GM12873 (cell line): Measurements from ENCODE around the gene AGAP1.

Experiments used
- CTCF ChIP-seq: IDR thresholded peaks from 2 replicates; pipeline ENCODE4 v1.5.1; 2012; ENCODE audit warnings: low read depth, mild to moderate bottlenecking, moderate library complexity, low read length, control low read depth; ENCODE audit not compliant: insufficient read depth; ENCODE audit errors: missing control alignments

The AGAP1 gene

DNA sequence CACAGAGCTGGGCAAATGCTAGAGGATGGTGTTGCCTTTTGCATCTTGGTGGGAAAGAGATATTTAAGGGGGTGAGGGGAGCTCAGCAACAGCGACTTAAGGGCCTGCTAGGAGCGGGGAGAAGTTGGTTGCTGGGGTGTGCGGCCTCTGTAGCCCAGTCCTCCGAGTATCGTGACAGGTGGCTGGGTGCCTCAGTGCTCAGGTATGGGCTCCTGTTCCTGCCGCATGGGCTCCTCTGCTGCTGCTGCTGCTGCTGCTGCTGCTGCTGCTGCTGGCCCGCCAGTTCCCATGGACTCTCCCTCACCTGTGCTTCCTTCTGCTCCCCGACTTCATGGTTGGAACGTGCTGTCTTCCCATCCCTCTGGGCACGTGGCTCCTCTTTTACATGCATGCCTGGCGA is 22.0 kb downstream of the AGAP1 start:
- no peak for TF ChIP-seq CTCF

DNA sequence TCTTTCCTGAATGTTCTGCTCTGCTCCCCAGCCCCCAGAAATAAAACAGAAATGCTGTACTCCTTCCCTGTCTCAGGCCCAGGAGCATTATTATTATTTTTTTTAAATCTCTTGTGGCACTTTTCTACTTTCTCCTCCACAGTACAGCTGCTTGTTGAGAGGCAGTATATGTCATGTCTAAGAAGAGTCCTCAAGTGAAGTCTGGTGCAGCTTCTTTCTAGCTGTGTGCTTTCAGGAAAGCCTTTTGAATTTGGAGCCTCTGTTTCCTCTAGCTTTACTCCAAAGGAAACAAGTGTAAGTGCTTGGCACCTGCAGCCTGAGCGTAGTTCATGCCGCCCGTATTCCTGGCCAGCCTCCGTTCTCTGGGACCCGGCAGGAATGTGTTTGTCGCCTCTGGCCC is 22.4 kb downstream of the AGAP1 start:
- TF ChIP-seq CTCF: no peak

DNA sequence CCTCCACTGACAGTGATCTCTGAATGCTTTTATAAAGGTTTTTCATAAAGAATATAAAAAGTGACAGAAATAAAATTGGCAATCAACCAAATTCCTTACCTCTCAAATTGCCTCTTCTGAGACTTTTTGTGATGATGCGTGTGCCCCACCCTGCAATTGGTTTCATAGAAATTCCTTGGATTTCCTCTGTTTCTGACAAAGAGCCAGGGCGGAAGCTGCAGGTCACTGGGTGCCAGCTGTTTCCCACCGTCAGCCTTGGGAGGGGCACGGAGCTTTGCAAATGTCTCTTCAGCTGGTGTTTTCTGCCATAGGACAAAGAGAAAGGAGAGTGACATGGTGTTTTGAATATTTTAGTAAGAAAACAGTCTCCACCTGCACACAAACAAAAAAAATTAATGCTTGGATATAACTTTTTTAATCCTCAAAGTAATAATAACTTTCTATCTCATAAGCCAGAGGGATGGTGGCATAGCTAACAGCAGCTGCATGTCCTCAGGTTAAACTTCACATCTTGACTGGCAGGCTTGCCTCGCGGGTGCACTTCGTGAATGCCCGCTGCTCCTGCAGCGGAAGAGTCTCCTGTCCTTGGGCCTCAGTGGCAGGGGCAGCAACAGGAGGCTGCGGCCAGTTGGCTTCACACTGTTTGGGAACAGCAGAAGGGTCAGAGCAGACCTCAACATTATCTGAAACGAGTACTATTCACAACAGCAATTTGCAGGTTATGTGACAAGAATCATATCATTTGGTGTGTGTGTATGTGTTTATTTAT is 24.7 kb downstream of the AGAP1 start:
- TF ChIP-seq CTCF: no peak

DNA sequence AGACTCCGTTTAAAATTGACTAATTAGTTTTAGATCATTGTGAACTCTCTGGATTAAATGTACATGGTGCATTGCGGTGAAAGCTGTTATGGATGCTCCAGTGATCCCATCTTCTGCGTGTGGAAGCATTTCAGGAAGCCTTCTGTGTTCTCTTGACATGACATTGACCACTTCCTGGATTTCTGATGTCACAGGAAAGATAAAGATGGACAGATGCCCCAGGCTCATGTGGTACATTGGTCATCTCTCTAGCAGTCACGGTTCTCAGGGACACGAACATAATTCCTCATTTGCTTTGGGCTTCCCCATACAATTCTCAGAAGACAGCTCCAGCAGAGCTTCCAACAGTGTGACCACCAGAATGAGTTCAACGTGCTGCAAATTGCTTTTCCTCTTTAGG is 26.9 kb downstream of the AGAP1 start:
- no peak for TF ChIP-seq CTCF

DNA sequence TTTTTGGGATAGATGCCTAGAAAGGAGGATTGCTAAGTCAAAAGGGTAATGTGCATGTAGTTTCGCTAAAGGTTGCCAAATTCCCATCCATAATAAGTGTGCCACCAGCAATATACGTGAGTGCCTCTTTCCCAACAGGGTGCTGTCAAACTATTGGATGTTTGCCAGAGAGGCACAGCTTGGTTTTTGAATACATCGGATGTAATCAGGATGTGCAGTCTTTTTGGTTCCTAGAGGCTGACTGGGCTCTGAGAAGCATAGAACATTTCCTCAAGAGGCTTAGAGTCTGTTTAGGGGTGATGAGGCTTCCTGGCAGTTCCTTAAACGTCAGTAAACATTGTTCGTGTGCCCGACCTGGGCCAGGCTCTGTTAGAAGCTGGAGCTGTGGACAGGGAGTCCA is 28.0 kb downstream of the AGAP1 start:
- TF ChIP-seq CTCF: no peak

- TF ChIP-seq CTCF: no peak
Measured at GRCh38 chr2:235523021-235523420, 29.2 kb downstream of the AGAP1 start.

- TF ChIP-seq CTCF: no peak
Measured at GRCh38 chr2:235523486-235524150, 29.8 kb downstream of the AGAP1 start.
